Spleen (tissue), 11 donors: ENCODE data around the gene RBL1. TPM values are rescaled to one million over a fixed set of nuclear protein-coding genes. Genes with fewer than 3 reads are reported as not detected.
"Not testable (repeated sequence)": the region's sequence is repeated elsewhere in the genome, so short reads cannot be mapped to it uniquely, and the experiment has no call there.

Experiments
- DNase-seq: peaks from one replicate; pipeline ENCODE4 v3.0.0-alpha.2; 2020
- H3K27ac ChIP-seq, 8 donors: fragments of 200-600 bp; sonication (generic) in 7 of 8; 1 replicate in 4 of 8; 2 replicates in 4 of 8; pipeline versions ENCODE4 v1.5.0 to v1.8.0; 2016 to 2021; ENCODE audit warnings: inconsistent platforms in 4 of 8, mild to moderate bottlenecking in 4 of 8, moderate library complexity in 1 of 8
- H3K27me3 ChIP-seq, 7 donors: fragments of 200-600 bp; sonication (generic) in 6 of 7; replicated peaks in 1 of 7; 1 replicate in 4 of 7; 2 replicates in 3 of 7; pipeline versions ENCODE4 v1.5.0 to v1.8.0; 2016 to 2021; ENCODE audit warnings: inconsistent platforms in 3 of 7, mild to moderate bottlenecking in 1 of 7
- H3K36me3 ChIP-seq, 6 donors: fragments of 200-600 bp; sonication (generic) in 5 of 6; 1 replicate in 4 of 6; 2 replicates in 2 of 6; pipeline versions ENCODE4 v1.5.0 to v1.8.0; 2016 to 2021; ENCODE audit warnings: inconsistent platforms in 2 of 6
- H3K4me1 ChIP-seq, 6 donors: fragments of 200-600 bp; sonication (generic) in 5 of 6; 1 replicate in 3 of 6; 2 replicates in 3 of 6; pipeline versions ENCODE4 v1.5.0 to v1.8.0; 2016 to 2021; ENCODE audit warnings: inconsistent platforms in 3 of 6
- H3K4me3 ChIP-seq, 8 donors: fragments of 200-600 bp; sonication (generic) in 7 of 8; 1 replicate in 4 of 8; 2 replicates in 4 of 8; pipeline versions ENCODE4 v1.5.0 to v1.8.0; 2016 to 2021; ENCODE audit warnings: inconsistent platforms in 4 of 8, mild to moderate bottlenecking in 4 of 8, moderate library complexity in 2 of 8
- H3K9me3 ChIP-seq, 8 donors: fragments of 200-600 bp; sonication (generic) in 7 of 8; 1 replicate in 4 of 8; 2 replicates in 4 of 8; pipeline versions ENCODE4 v1.5.0 to v1.8.0; 2016 to 2021; ENCODE audit warnings: inconsistent platforms in 4 of 8
- CTCF ChIP-seq, 11 experiments: fragments of 200-600 bp in 7 of 11; fragments of 450-650 bp in 4 of 11; sonication (generic) in 4 of 11; IDR thresholded peaks in 8 of 11; conservative IDR thresholded peaks in 3 of 11; 1 replicate in 7 of 11; 2 replicates in 4 of 11; pipeline versions ENCODE4 v1.4.0 to v1.8.0; 2016 to 2021; ENCODE audit warnings: antibody characterized with exemption in 11 of 11, inconsistent platforms in 4 of 11, mild to moderate bottlenecking in 1 of 11
- POLR2A ChIP-seq, 3 donors: fragments of 450-650 bp; IDR thresholded peaks; one replicate each; pipeline ENCODE4 v1.5.1; 2017; ENCODE audit warnings: antibody characterized with exemption in 3 of 3, mild to moderate bottlenecking in 1 of 3
- POLR2AphosphoS5 ChIP-seq, 3 donors: sonication (generic); formaldehyde crosslinking; IDR thresholded peaks; one replicate each; pipeline ENCODE4 v1.5.1; 2017; ENCODE audit warnings: antibody characterized with exemption in 3 of 3
- WGBS, 5 donors: extraction: QIAGEN DNeasy Blood & Tissue Kit in 3 of 5; methylation state at CpG; one replicate each; pipeline versions ENCODE4 v1.1.5 to v1.1.7; 2013 to 2018; 5-methylcytosine and 5-hydroxymethylcytosine counted together
- intact Hi-C: fragments of 100-400 bp; cut with DNase I; formaldehyde crosslinking; loops from one replicate; pipeline ENCODE4 v1.15.0; 2023; ENCODE audit warnings: low total_unique reads
- polyA plus RNA-seq, 3 donors: library from polyadenylated mRNA; stranded (reverse); fragments of 200-250 nt; gene quantifications; one replicate each; pipeline ENCODE4 v1.2.1, GENCODE V29; 2013
- total RNA-seq, 7 donors: library from RNA; depleted of rRNA in 3 of 7; stranded (reverse); fragments of >200 nt in 3 of 7; fragmentation: NEBNext Ultra II Directional in 4 of 7; extraction: Animal tissue kit (Norgen Biotek cat#: 25700) in 4 of 7; gene quantifications; one replicate each; pipeline versions ENCODE4 v1.1.0 to v1.2.1, GENCODE V29; 2016 to 2021
- donor health status: healthy with polysubstance abuse.
- donor health status: DM: no; HTN: no; CAD: no; lungs with moderate emphysema.
- donor health status: DM: no; HTN: no; CAD: no.
- donor health status: Bipolar disorder and iron deficiency.
- donor health status: healthy.
- donor health status: DM: no; HTN: no; CAD: no.
- donor health status: DM: yes; HTN: yes; CAD: no.

The RBL1 gene
- total and polyA plus RNA-seq, 10 donors: 1.8 to 18.8 (median 10.8) TPM

GRCh38 chr20:36967636-36968035 is 128.2 kb downstream of the RBL1 start:
- Histone ChIP-seq H3K9me3 (peaks cover 0 to 7% (median 4%) of the 10 kb centered on the region in 8 donors), H3K27ac (peak overlapping the region in 2 of 8 donors; percentile 39 to 64), H3K4me3 (no peak overlapping the region), H3K36me3 (no peaks in the 10 kb centered on the region), H3K27me3 (no peaks in the 10 kb centered on the region), H3K4me1 (peaks cover 0 to 33% (median 11%) of the 10 kb centered on the region in 6 donors)
- intact Hi-C loops: no loop called here
- no peak for DNase-seq
- TF ChIP-seq POLR2AphosphoS5 (IDR thresholded peaks at IDR 0.05) (no peak), POLR2A (IDR thresholded peaks at IDR 0.05) (no peak), CTCF (IDR thresholded peaks at IDR 0.05 in 8 of 11, conservative IDR thresholded peaks at IDR 0.05 in 3 of 11) (no peak)
- WGBS, 5 donors: 71 to 91% (median 80%) methylated on average over 5 of the region's 5 CpGs

DNA sequence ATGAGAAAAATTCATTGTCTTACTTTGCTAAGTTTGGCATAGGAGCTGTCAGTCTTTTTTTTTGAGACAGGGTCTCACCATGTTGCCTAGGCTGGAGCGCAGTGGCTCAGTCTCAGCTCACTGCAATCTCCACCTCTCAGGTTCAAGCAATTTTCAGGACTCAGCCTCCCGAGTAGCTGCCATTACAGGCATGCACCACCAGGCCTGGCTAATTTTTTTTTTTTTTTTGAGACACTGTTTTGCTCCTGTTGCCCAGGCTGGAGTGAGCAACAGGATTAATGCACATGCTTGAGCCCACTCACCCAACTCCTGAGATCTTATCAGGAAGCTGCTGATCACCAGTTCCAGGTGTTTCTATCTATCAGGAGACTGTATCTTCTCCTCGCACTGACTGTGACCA is 128.8 kb downstream of the RBL1 start:
- H3K9me3 ChIP-seq: peaks cover 0 to 13% (median 10%) of the 10 kb centered on the region in 8 donors
- H3K36me3 ChIP-seq, H3K4me3 ChIP-seq, H3K27me3 ChIP-seq, H3K27ac ChIP-seq, DNase-seq, intact Hi-C loops: not testable (repeated sequence)
- peaks cover 0 to 33% (median 11%) of the 10 kb centered on the region in 6 donors for H3K4me1 ChIP-seq
- WGBS, 5 donors: 87 to 97% (median 92%) methylated on average over 3 of the region's 3 CpGs

GRCh38 chr20:36962354-36962941 is 133.3 kb downstream of the RBL1 start:
- H3K27ac ChIP-seq, H3K4me3 ChIP-seq, H3K27me3 ChIP-seq, H3K36me3 ChIP-seq, DNase-seq, intact Hi-C loops: not testable (repeated sequence)
- peaks cover 0 to 16% (median 10%) of the 10 kb centered on the region in 8 donors for H3K9me3 ChIP-seq
- peaks cover 0 to 23% (median 7%) of the 10 kb centered on the region in 6 donors for H3K4me1 ChIP-seq
- WGBS, 5 donors: 82 to 93% (median 89%) methylated on average over 9 of the region's 9 CpGs

DNA sequence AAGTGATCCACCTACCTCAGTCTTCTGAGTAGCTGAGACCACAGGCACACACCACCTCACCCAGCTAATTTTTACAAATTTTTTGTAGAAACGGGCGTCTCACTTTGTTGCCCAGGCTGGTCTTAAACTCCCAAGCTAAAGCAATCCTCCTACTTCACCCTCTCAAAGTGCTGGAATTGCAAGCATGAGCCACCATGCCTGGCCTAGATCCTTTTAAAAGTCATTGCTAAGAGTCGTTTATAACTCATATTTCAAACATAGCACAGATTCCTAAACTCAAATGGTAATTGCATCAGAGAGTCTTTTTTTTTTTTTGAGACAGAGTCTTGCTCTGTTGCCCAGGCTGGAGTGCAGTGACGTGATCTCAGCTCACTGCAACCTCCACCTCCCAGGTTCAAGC is 136.6 kb downstream of the RBL1 start:
- TF ChIP-seq POLR2AphosphoS5 (IDR thresholded peaks at IDR 0.05) (no peak), CTCF (IDR thresholded peaks at IDR 0.05 in 8 of 11, conservative IDR thresholded peaks at IDR 0.05 in 3 of 11) (no peak), POLR2A (IDR thresholded peaks at IDR 0.05) (no peak)
- Histone ChIP-seq H3K36me3 (no peaks in the 10 kb centered on the region), H3K4me1 (peaks cover 0 to 54% (median 29%) of the 10 kb centered on the region in 6 donors), H3K27ac (peak overlapping the region in 4 of 8 donors; percentile 26 to 73 (median 64)), H3K27me3 (no peaks in the 10 kb centered on the region), H3K9me3 (peaks cover 0 to 16% (median 10%) of the 10 kb centered on the region in 8 donors), H3K4me3 (no peak overlapping the region)
- no peak for DNase-seq
- WGBS, 5 donors: 74 to 84% (median 81%) methylated on average over 4 of the region's 4 CpGs
- intact Hi-C loops: no loop called here

- intact Hi-C loops: no loop called here
- TF ChIP-seq POLR2AphosphoS5 (IDR thresholded peaks at IDR 0.05) (peak in 1 of 3 donors; percentile 65), POLR2A (IDR thresholded peaks at IDR 0.05) (no peak), CTCF (IDR thresholded peaks at IDR 0.05 in 8 of 11, conservative IDR thresholded peaks at IDR 0.05 in 3 of 11) (no peak)
- Histone ChIP-seq H3K36me3 (no peaks in the 10 kb centered on the region), H3K9me3 (peaks cover 0 to 15% (median 10%) of the 10 kb centered on the region in 8 donors), H3K4me1 (peaks cover 0 to 61% (median 30%) of the 10 kb centered on the region in 6 donors), H3K27me3 (no peaks in the 10 kb centered on the region), H3K4me3 (no peak overlapping the region), H3K27ac (peak overlapping the region in 6 of 8 donors; percentile 14 to 73 (median 42))
- DNase-seq: no peak
- 76 to 89% (median 77%) methylated on average over 10 of the region's 10 CpGs for WGBS, 5 donors
Measured at GRCh38 chr20:36957875-36958667, 137.7 kb downstream of the RBL1 start.
